H1 (cell line): ENCODE data around the gene CHST11. TPM values are rescaled to one million over a fixed set of nuclear protein-coding genes. Genes with fewer than 3 reads are reported as not detected.

Experiments
- CTCF ChIA-PET: fragments of 300-600 bp; sonication (Branson Sonifier 250); formaldehyde crosslinking; loops from one replicate; lab custom pipeline; 2021; ENCODE audit not compliant: partially characterized antibody; lab: Charles Lee
- POLR2A ChIA-PET: fragments of 300-600 bp; sonication (Branson Sonifier 250); formaldehyde crosslinking; loops from one replicate; lab custom pipeline; 2021; ENCODE audit warnings: inconsistent platforms; ENCODE audit not compliant: partially characterized antibody; lab: Charles Lee
- DNase-seq, 2 experiments: peaks; one replicate each; pipeline versions ENCODE4 v3.0.0 to v3.0.0-alpha.2; 2010 to 2022; ENCODE audit warnings: low spot score in 2 of 2, low read depth in 1 of 2, mixed read lengths in 1 of 2
- FAIRE-seq: peaks from 2 replicates; lab custom pipeline; 2011; peaks lifted over from hg19 to GRCh38; lab: Jason Lieb, UNC
- H2AFZ ChIP-seq: 2 replicates; pipeline ENCODE4 v1.8.1; 2012; ENCODE audit warnings: low read length, inconsistent platforms
- H2AK5ac ChIP-seq: 2 replicates; pipeline ENCODE4 v1.6.1; 2013; ENCODE audit warnings: low read depth, low read length
- H2BK120ac ChIP-seq: replicated peaks from 2 replicates; pipeline ENCODE3; 2013; ENCODE audit warnings: low read depth, low read length, inconsistent platforms
- H2BK12ac ChIP-seq: 2 replicates; pipeline ENCODE4 v1.6.1; 2013; ENCODE audit warnings: low read depth, low read length
- H2BK15ac ChIP-seq: 2 replicates; pipeline ENCODE4 v1.6.1; 2013; ENCODE audit warnings: low read length
- H2BK20ac ChIP-seq: 2 replicates; pipeline ENCODE4 v1.6.1; 2013; ENCODE audit warnings: low read length
- H2BK5ac ChIP-seq: 2 replicates; pipeline ENCODE4 v1.6.1; 2013; ENCODE audit warnings: low read depth, low read length
- H3K14ac ChIP-seq: 2 replicates; pipeline ENCODE4 v1.6.1; 2013; ENCODE audit warnings: inconsistent platforms; ENCODE audit not compliant: insufficient read length
- H3K18ac ChIP-seq: 2 replicates; pipeline ENCODE4 v1.6.1; 2013; ENCODE audit warnings: low read length; ENCODE audit errors: extremely low read depth
- H3K23ac ChIP-seq: 2 replicates; pipeline ENCODE4 v1.6.1; 2013; ENCODE audit warnings: inconsistent platforms; ENCODE audit not compliant: insufficient read length
- H3K23me2 ChIP-seq: 2 replicates; pipeline ENCODE4 v1.6.1; 2013; ENCODE audit warnings: low read depth, low read length
- H3K27ac ChIP-seq: 2 replicates; pipeline ENCODE4 v1.6.1; 2011; ENCODE audit warnings: low read depth, low read length, inconsistent platforms
- H3K27me3 ChIP-seq, 4 experiments: replicated peaks in 1 of 4; 1 replicate in 1 of 4; 2 replicates in 3 of 4; pipeline versions ENCODE4 v1.6.1 to v1.8.1; 2011 to 2013; ENCODE audit warnings: low read length in 3 of 4, mild to moderate bottlenecking in 3 of 4, inconsistent platforms in 2 of 4, mixed read lengths in 2 of 4, moderate library complexity in 1 of 4; ENCODE audit not compliant: control insufficient read depth in 3 of 4, insufficient read depth in 3 of 4; ENCODE audit errors: extremely low read depth in 1 of 4
- H3K36me3 ChIP-seq, 4 experiments: 2 replicates each; pipeline versions ENCODE4 v1.6.1 to v1.8.1; 2011 to 2013; ENCODE audit warnings: mild to moderate bottlenecking in 4 of 4, low read length in 3 of 4, moderate library complexity in 2 of 4, control low read depth in 1 of 4, inconsistent platforms in 1 of 4; ENCODE audit not compliant: insufficient read depth in 4 of 4, control insufficient read depth in 2 of 4
- H3K4ac ChIP-seq: replicated peaks from 2 replicates; pipeline ENCODE3; 2013; ENCODE audit warnings: low read length, low read depth, mixed read lengths, inconsistent platforms; ENCODE audit not compliant: insufficient read length
- H3K4me1 ChIP-seq, 4 experiments: replicated peaks in 1 of 4; 1 replicate in 1 of 4; 2 replicates in 3 of 4; pipeline versions ENCODE4 v1.6.1 to v1.8.1; 2011 to 2013; ENCODE audit warnings: low read length in 3 of 4, inconsistent platforms in 2 of 4, mixed read lengths in 1 of 4; ENCODE audit not compliant: insufficient read depth in 4 of 4, control insufficient read depth in 3 of 4
- H3K4me2 ChIP-seq, 2 experiments: 2 replicates each; pipeline versions ENCODE4 v1.6.1 to v1.8.1; 2011 to 2013; ENCODE audit warnings: low read depth in 2 of 2, low read length in 2 of 2, control low read depth in 1 of 2, inconsistent platforms in 1 of 2, mild to moderate bottlenecking in 1 of 2; ENCODE audit not compliant: insufficient read depth in 1 of 2
- H3K4me3 ChIP-seq, 4 experiments: fragments of 200-600, 300-600 bp in 1 of 4; sonication (generic), shearing (Covaris generic), sonication (Bioruptor Twin) in 1 of 4; 2 replicates each; pipeline versions ENCODE4 v1.5.1 to v1.8.1; 2011 to 2016; ENCODE audit warnings: low read length in 4 of 4, low read depth in 3 of 4, control low read depth in 2 of 4, inconsistent platforms in 2 of 4, mild to moderate bottlenecking in 2 of 4, mixed read lengths in 1 of 4, moderate library complexity in 1 of 4; ENCODE audit not compliant: insufficient read depth in 2 of 4; ENCODE audit errors: extremely low read depth in 1 of 4
- H3K56ac ChIP-seq: replicated peaks from 2 replicates; pipeline ENCODE3; 2013; ENCODE audit warnings: low read depth, mild to moderate bottlenecking, mixed read lengths, low read length, inconsistent platforms; ENCODE audit not compliant: insufficient read length
- H3K79me1 ChIP-seq: 2 replicates; pipeline ENCODE4 v1.6.1; 2013; ENCODE audit warnings: low read depth, low read length, control low read depth
- H3K79me2 ChIP-seq, 2 experiments: 2 replicates each; pipeline versions ENCODE4 v1.6.1 to v1.8.1; 2012 to 2013; ENCODE audit warnings: low read length in 2 of 2, mild to moderate bottlenecking in 2 of 2, inconsistent platforms in 1 of 2; ENCODE audit not compliant: insufficient read depth in 2 of 2, control insufficient read depth in 1 of 2
- H3K9ac ChIP-seq, 4 experiments: replicated peaks in 1 of 4; 1 replicate in 1 of 4; 2 replicates in 3 of 4; pipeline versions ENCODE4 v1.6.1 to v1.8.1; 2011 to 2013; ENCODE audit warnings: low read depth in 3 of 4, low read length in 3 of 4, control low read depth in 2 of 4, mild to moderate bottlenecking in 2 of 4, moderate library complexity in 2 of 4, inconsistent platforms in 1 of 4; ENCODE audit errors: extremely low read depth in 1 of 4
- H3K9me3 ChIP-seq, 2 experiments: 2 replicates each; pipeline versions ENCODE4 v1.6.1 to v1.8.1; 2012 to 2013; ENCODE audit warnings: mild to moderate bottlenecking in 2 of 2, moderate library complexity in 2 of 2, control low read depth in 1 of 2, inconsistent platforms in 1 of 2, low read depth in 1 of 2, low read length in 1 of 2, mixed read lengths in 1 of 2; ENCODE audit not compliant: insufficient read depth in 2 of 2
- H4K20me1 ChIP-seq, 2 experiments: replicated peaks in 1 of 2; 2 replicates each; pipeline versions ENCODE3 to v1.8.1; 2011 to 2013; ENCODE audit warnings: inconsistent platforms in 2 of 2, low read length in 2 of 2, mild to moderate bottlenecking in 1 of 2; ENCODE audit not compliant: insufficient read depth in 2 of 2, control insufficient read depth in 1 of 2
- H4K5ac ChIP-seq: 2 replicates; pipeline ENCODE4 v1.6.1; 2013; ENCODE audit warnings: low read length, low read depth, mixed read lengths, inconsistent platforms; ENCODE audit not compliant: insufficient read length
- H4K8ac ChIP-seq: 2 replicates; pipeline ENCODE4 v1.8.0; 2013; ENCODE audit warnings: mild to moderate bottlenecking, moderate library complexity, low read length, inconsistent platforms; ENCODE audit not compliant: insufficient read depth; ENCODE audit errors: extremely low read depth
- H4K91ac ChIP-seq: replicated peaks from 2 replicates; pipeline ENCODE3; 2013; ENCODE audit warnings: low read length, mixed read lengths, inconsistent platforms; ENCODE audit not compliant: insufficient read length
- CTCF ChIP-seq, 3 experiments: IDR thresholded peaks; 1 replicate in 2 of 3; 2 replicates in 1 of 3; pipeline versions ENCODE4 v1.5.1 to v1.6.1; 2011; ENCODE audit warnings: low read length in 3 of 3, mild to moderate bottlenecking in 3 of 3, inconsistent platforms in 2 of 3, low read depth in 1 of 3, moderate library complexity in 1 of 3; ENCODE audit not compliant: insufficient read depth in 1 of 3; ENCODE audit errors: control extremely low read depth in 1 of 3
- KDM4A ChIP-seq: IDR thresholded peaks from one replicate; pipeline ENCODE4 v1.7.1; 2012; ENCODE audit warnings: low read depth, mild to moderate bottlenecking, moderate library complexity, low read length, inconsistent platforms; ENCODE audit not compliant: severe bottlenecking
- RAD21 ChIP-seq, 2 experiments: IDR thresholded peaks in 1 of 2; conservative IDR thresholded peaks in 1 of 2; 2 replicates each; pipeline ENCODE4 v1.6.1; 2011; ENCODE audit warnings: low read depth in 2 of 2, low read length in 2 of 2, improper control_type of control experiment in 1 of 2, inconsistent platforms in 1 of 2, mild to moderate bottlenecking in 1 of 2, moderate library complexity in 1 of 2
- TCF12 ChIP-seq: IDR thresholded peaks from 2 replicates; pipeline ENCODE4 v1.6.1; 2011; ENCODE audit warnings: low read depth, mild to moderate bottlenecking, low read length
- TEAD4 ChIP-seq: IDR thresholded peaks from 2 replicates; pipeline ENCODE4 v1.6.1; 2012; ENCODE audit warnings: low read depth, low read length, inconsistent platforms, mixed read lengths
- YY1 ChIP-seq: IDR thresholded peaks from 2 replicates; pipeline ENCODE4 v1.6.1; 2011; ENCODE audit warnings: low read depth, mild to moderate bottlenecking, low read length
- WGBS, 2 experiments: shearing (Covaris generic) in 1 of 2; methylation state at CpG; one replicate each; pipeline versions ENCODE4 v1.1.6 to v1.1.7; 2013 to 2015; ENCODE audit warnings: low lambda C conversion rate in 2 of 2, mixed read lengths in 2 of 2, inconsistent platforms in 1 of 2, low coverage in 1 of 2, missing lambda C conversion rate in 1 of 2; ENCODE audit not compliant: insufficient replicate concordance in 2 of 2, insufficient coverage in 1 of 2, insufficient read length in 1 of 2; ENCODE audit errors: extremely low coverage in 1 of 2, missing lambda C conversion rate in 1 of 2; 5-methylcytosine and 5-hydroxymethylcytosine counted together
- polyA plus RNA-seq, 7 experiments: library from polyadenylated mRNA; depleted of rRNA in 3 of 7; stranded (reverse) in 5 of 7; unstranded in 2 of 7; fragments of >200 nt in 5 of 7; fragments of 200-250 nt in 2 of 7; gene quantifications; 1 replicate in 5 of 7; 2 replicates in 1 of 7; 4 replicates in 1 of 7; pipeline versions ENCODE4 v1.2.1 to v1.2.3, GENCODE V29; 2011 to 2013; ENCODE audit warnings: missing spikeins in 2 of 7, mixed read lengths in 2 of 7
- total RNA-seq: library from RNA; stranded (reverse); fragmentation: NEBNext Ultra II Directional; extraction: Animal tissue kit (Norgen Biotek cat#: 25700); gene quantifications from 2 replicates; pipeline ENCODE4 v1.2.1, GENCODE V29; 2021

CHST11 gene
- total and polyA plus RNA-seq, 2 of the 8 experiments (the other 6 are each of a cell fraction or from before 2014, with no cell fraction given): 14.4 to 20.8 TPM

- no peak overlapping the region for H2BK12ac ChIP-seq
- no peaks in the 10 kb centered on the region for H3K79me2 ChIP-seq
- 52% methylated on average over 6 of the region's 6 CpGs; no CpG with 5 or more reads in 1 of the 2 experiments for WGBS, 2 experiments
- no peaks in the 10 kb centered on the region for H3K9me3 ChIP-seq
- no peak for FAIRE-seq
- no peak overlapping the region for H2BK120ac ChIP-seq
- no peak overlapping the region for H4K8ac ChIP-seq
- no peaks in the 10 kb centered on the region; a peak in 1 of 8 replicates for H3K36me3 ChIP-seq
- H3K14ac ChIP-seq: no peak overlapping the region
- DNase-seq: peak in 1 of 2 experiments; percentile 79
- no peak overlapping the region for H3K27ac ChIP-seq
- H2AK5ac ChIP-seq: no peak overlapping the region; the same call in 1 of the 2 replicates
- CTCF ChIA-PET: interaction anchor here (0.7 to 4.1 kb wide), 10 partner anchors 9 to 462 kb away, joined by 3 to 15 read pairs (median 4); no protein-coding TSS in a partner anchor
- H3K23me2 ChIP-seq: no peaks in the 10 kb centered on the region
- no peak overlapping the region for H3K4me3 ChIP-seq
- peak; percentile 85 for TF ChIP-seq YY1
- peak; percentile 65; the same call in 1 of the 2 replicates for TF ChIP-seq TEAD4
- no peak for TF ChIP-seq TCF12
- peak; percentile 77 for TF ChIP-seq RAD21 (IDR thresholded peaks at IDR 0.05 in 1 of 2, conservative IDR thresholded peaks at IDR 0.05 in 1 of 2; ENCODE audit: low read depth in 2 of 2, low read length in 2 of 2)
- TF ChIP-seq KDM4A: no peak
- peak; percentile 12 to 55 (median 40); a peak in 3 of 4 replicates for TF ChIP-seq CTCF (IDR thresholded peaks at IDR 0.05; ENCODE audit: control extremely low read depth in 1 of 3, insufficient read depth in 1 of 3, low read depth in 1 of 3, low read length in 3 of 3)
- no peak overlapping the region for H3K4ac ChIP-seq
- no peak overlapping the region for H3K9ac ChIP-seq
- H3K18ac ChIP-seq: no peak overlapping the region
- H3K4me1 ChIP-seq: peaks cover 0 to 9% (median 6%) of the 10 kb centered on the region in 4 experiments; a peak in 5 of 7 replicates
- POLR2A ChIA-PET: interaction anchor here (1.0 kb wide), 1 partner anchor 12 kb away, joined by 3 read pairs; no protein-coding TSS in a partner anchor
- no peak overlapping the region for H4K91ac ChIP-seq
- no peak overlapping the region for H2BK5ac ChIP-seq
- H3K56ac ChIP-seq: no peak overlapping the region
- no peak overlapping the region for H3K4me2 ChIP-seq
- H3K79me1 ChIP-seq: peaks cover 2% of the 10 kb centered on the region; the same call in 1 of the 2 replicates
- no peak overlapping the region for H3K23ac ChIP-seq
- H4K5ac ChIP-seq: no peak overlapping the region
- no peaks in the 10 kb centered on the region for H3K27me3 ChIP-seq
- peaks cover 0 to 1% of the 10 kb centered on the region in 2 experiments for H4K20me1 ChIP-seq
- H2BK15ac ChIP-seq: no peak overlapping the region
- no peak overlapping the region for H2AFZ ChIP-seq
- no peak overlapping the region for H2BK20ac ChIP-seq
Measured at GRCh38 chr12:104733717-104734175, 277.0 kb downstream of the CHST11 start.
